Measurements from ENCODE around the gene TFAP2B.

GRCh38 chr6:50815436-50816114, 3.1 kb upstream of the TFAP2B start:
- no peak for TF ChIP-seq YY1 (IDR thresholded peaks at IDR 0.05; ENCODE audit: insufficient read depth, insufficient read length)
- TF ChIP-seq ZNF274 (IDR thresholded peaks at IDR 0.05; ENCODE audit: low read depth, low read length), result no peak
- TF ChIP-seq SUZ12 (IDR thresholded peaks at IDR 0.05; ENCODE audit: extremely low read depth, insufficient read depth, insufficient read length), result no peak

Measured in NT2/D1 (cell line).